Vagina (tissue), 2 donors: ENCODE results near the gene SNX9.

ENCODE experiments used
- POLR2A ChIP-seq, 2 donors: fragments of 450-650 bp; IDR thresholded peaks; one replicate each; pipeline ENCODE4 v1.6.1; 2017; ENCODE audit warnings: antibody characterized with exemption in 2 of 2, mild to moderate bottlenecking in 2 of 2, moderate library complexity in 2 of 2
- TF ChIP-seq, protein P1 (sequence below), 3 experiments: fragments of 450-650 bp in 2 of 3; fragments of 200-600 bp in 1 of 3; sonication (generic) in 1 of 3; IDR thresholded peaks; one replicate each; pipeline ENCODE4 v1.5.1; 2017 to 2019; ENCODE audit warnings: antibody characterized with exemption in 3 of 3, mild to moderate bottlenecking in 2 of 3, moderate library complexity in 2 of 3

DNA sequence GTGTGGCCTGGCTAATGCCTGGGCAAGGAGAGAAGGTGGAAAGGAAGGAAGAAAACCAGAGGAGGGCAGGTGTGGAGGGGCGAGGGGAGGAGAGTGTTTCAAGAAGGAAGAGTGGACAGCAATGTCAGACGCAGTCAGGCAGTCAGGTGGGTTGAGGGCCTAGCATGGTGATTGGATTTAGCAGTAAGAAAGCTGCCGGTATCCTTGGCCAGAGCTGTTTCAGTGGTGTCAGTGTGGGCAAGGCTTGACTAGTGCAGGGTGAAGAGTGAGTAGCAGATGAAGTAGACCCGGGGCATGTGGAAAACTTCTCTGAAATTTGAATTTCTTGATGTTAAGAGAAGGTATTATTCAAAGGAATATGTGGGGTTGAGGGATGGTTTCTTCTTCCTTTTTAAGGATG is 27.0 kb downstream of the SNX9 start:
- TF ChIP-seq, protein P1, sequence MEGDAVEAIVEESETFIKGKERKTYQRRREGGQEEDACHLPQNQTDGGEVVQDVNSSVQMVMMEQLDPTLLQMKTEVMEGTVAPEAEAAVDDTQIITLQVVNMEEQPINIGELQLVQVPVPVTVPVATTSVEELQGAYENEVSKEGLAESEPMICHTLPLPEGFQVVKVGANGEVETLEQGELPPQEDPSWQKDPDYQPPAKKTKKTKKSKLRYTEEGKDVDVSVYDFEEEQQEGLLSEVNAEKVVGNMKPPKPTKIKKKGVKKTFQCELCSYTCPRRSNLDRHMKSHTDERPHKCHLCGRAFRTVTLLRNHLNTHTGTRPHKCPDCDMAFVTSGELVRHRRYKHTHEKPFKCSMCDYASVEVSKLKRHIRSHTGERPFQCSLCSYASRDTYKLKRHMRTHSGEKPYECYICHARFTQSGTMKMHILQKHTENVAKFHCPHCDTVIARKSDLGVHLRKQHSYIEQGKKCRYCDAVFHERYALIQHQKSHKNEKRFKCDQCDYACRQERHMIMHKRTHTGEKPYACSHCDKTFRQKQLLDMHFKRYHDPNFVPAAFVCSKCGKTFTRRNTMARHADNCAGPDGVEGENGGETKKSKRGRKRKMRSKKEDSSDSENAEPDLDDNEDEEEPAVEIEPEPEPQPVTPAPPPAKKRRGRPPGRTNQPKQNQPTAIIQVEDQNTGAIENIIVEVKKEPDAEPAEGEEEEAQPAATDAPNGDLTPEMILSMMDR (IDR thresholded peaks at IDR 0.05) = no peak
- no peak for TF ChIP-seq POLR2A (IDR thresholded peaks at IDR 0.05)
